GM23248 (cell line): ENCODE results near the gene ZFAND3. TPM values are rescaled to one million over a fixed set of nuclear protein-coding genes. Genes with fewer than 3 reads are reported as not detected.
A peak's percentile ranks its signal among the peaks of the same experiment; 100 is the strongest.

Experiments used
- DNase-seq: peaks from one replicate; pipeline ENCODE4 v3.0.0-alpha.2; 2015
- H2AFZ ChIP-seq: fragments of 200-600 bp; sonication (generic); 2 replicates; pipeline ENCODE4 v1.6.1; 2016; ENCODE audit warnings: antibody characterized with exemption
- H3F3A ChIP-seq: fragments of 200-600 bp; sonication (generic); 2 replicates; pipeline ENCODE4 v1.6.1; 2016; ENCODE audit warnings: mild to moderate bottlenecking, antibody characterized with exemption, mixed run types; ENCODE audit not compliant: insufficient read depth
- H3K27ac ChIP-seq: fragments of 200-600 bp; sonication (generic); 2 replicates; pipeline ENCODE4 v1.5.1; 2016; ENCODE audit warnings: mild to moderate bottlenecking
- H3K27me3 ChIP-seq: fragments of 200-600 bp; sonication (generic); replicated peaks from 2 replicates; pipeline ENCODE4 v1.6.1; 2016; ENCODE audit warnings: mild to moderate bottlenecking; ENCODE audit not compliant: insufficient read depth
- H3K36me3 ChIP-seq: fragments of 200-600 bp; sonication (generic); 2 replicates; pipeline ENCODE4 v1.6.1; 2016; ENCODE audit warnings: low read depth, mild to moderate bottlenecking
- H3K4me1 ChIP-seq: fragments of 200-600 bp; sonication (generic); 2 replicates; pipeline ENCODE4 v1.6.1; 2016; ENCODE audit warnings: mild to moderate bottlenecking; ENCODE audit not compliant: insufficient read depth
- H3K4me2 ChIP-seq: fragments of 200-600 bp; sonication (generic); one replicate; pipeline ENCODE4 v1.6.1; 2016; ENCODE audit warnings: mild to moderate bottlenecking; ENCODE audit not compliant: unreplicated experiment
- H3K4me3 ChIP-seq: fragments of 200-600 bp; sonication (generic); 2 replicates; pipeline ENCODE4 v1.5.1; 2016; ENCODE audit warnings: mild to moderate bottlenecking
- H3K79me2 ChIP-seq: fragments of 200-600 bp; sonication (generic); 2 replicates; pipeline ENCODE4 v1.6.1; 2016; ENCODE audit warnings: mild to moderate bottlenecking; ENCODE audit not compliant: insufficient read depth
- H3K9ac ChIP-seq: fragments of 200-600 bp; sonication (generic); 2 replicates; pipeline ENCODE4 v1.6.1; 2016; ENCODE audit warnings: mild to moderate bottlenecking
- H3K9me2 ChIP-seq: fragments of 200-600 bp; sonication (generic); 2 replicates; pipeline ENCODE4 v1.6.1; 2016; ENCODE audit warnings: mixed run types, mild to moderate bottlenecking, moderate library complexity; ENCODE audit not compliant: insufficient read depth
- H3K9me3 ChIP-seq: fragments of 200-600 bp; sonication (generic); one replicate; pipeline ENCODE4 v1.6.1; 2017; ENCODE audit warnings: low read depth
- H4K20me1 ChIP-seq: fragments of 200-600 bp; sonication (generic); 2 replicates; pipeline ENCODE4 v1.6.0; 2016; ENCODE audit not compliant: insufficient read depth
- EZH2 ChIP-seq: fragments of 200-600 bp; sonication (generic); IDR thresholded peaks from 2 replicates; pipeline ENCODE4 v1.6.1; 2018; ENCODE audit warnings: antibody characterized with exemption, mild to moderate bottlenecking; ENCODE audit not compliant: insufficient read depth, poor library complexity, severe bottlenecking
- EZH2phosphoT487 ChIP-seq: fragments of 200-600 bp; sonication (generic); IDR thresholded peaks from 2 replicates; pipeline ENCODE4 v1.6.1; 2018; ENCODE audit warnings: antibody characterized with exemption, moderate library complexity, mild to moderate bottlenecking, low read depth; ENCODE audit not compliant: insufficient read depth
- WGBS, 2 experiments: methylation state at CpG; one replicate each; pipeline ENCODE4 v1.1.6; 2015 to 2017; ENCODE audit warnings: low lambda C conversion rate in 2 of 2, low coverage in 1 of 2; ENCODE audit errors: missing lambda C conversion rate in 2 of 2; 5-methylcytosine and 5-hydroxymethylcytosine counted together
- in situ Hi-C: fragments of 300-500 bp; cut with MboI; formaldehyde crosslinking; loops from 2 replicates; pipeline ENCODE4 v1.15.0; 2020
- polyA plus RNA-seq: library from polyadenylated mRNA; unstranded; fragments of >200 nt; fragmentation: Nextera tagmentation; extraction: Ambion mirVana; gene quantifications from 2 replicates; pipeline ENCODE4 v1.2.1, GENCODE V29; 2016
- total RNA-seq: library from RNA; depleted of rRNA; stranded (reverse); fragments of >200 nt; shearing (Covaris generic); gene quantifications from 2 replicates; pipeline ENCODE4 v1.2.3, GENCODE V29; 2014

The ZFAND3 gene
- total and polyA plus RNA-seq, 2 experiments from 2014 or later, result 27.5 to 40.0 TPM

DNA sequence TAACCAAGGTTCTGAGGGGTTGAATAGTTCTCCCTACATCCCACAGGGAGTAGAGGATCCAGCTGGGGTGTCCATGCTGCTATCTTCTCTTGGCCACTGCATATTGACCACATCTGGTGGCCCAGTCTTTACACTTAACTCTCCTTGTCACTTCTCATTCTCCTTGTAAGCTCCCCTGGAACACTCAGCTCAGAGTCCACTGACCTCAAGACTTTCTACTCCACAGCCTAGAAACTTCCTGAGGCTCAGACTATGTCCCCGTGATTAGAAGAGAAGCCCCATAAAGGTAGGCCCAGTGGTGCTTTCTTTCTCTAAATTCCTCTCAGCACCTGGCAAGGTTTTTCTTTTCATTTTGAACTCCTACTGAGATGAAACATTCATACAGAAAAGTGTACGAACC is 13.3 kb upstream of the ZFAND3 start:
- in situ Hi-C loops, result no loop called here
- Histone ChIP-seq H3K27ac (no peak overlapping the region), H3K4me3 (no peak overlapping the region)

DNA sequence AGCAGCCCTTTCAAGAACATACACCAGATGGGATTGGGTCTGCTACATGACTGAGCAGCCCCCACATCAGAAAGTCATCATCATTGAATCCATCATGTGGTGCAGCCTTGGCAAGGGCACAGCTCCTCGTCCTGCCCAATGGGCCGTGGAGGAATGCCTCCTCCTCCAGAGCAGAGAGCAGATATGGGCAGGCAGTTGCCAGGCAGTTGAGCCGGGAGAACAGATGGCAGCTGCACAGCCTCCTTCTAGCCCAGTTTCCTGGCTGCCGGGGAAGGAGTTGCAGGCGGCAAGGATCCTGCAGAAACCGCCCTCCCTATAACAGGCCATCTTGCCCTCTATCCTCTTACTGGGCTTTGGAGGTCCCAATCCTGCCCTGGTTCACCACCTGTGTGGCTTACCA is 11.9 kb upstream of the ZFAND3 start:
- in situ Hi-C loops, result no loop called here
- Histone ChIP-seq H3K27me3 (no peaks in the 10 kb centered on the region), H3K9me3 (no peaks in the 10 kb centered on the region), H3F3A (no peaks in the 10 kb centered on the region), H3K27ac (no peak overlapping the region), H3K4me2 (no peak overlapping the region), H2AFZ (no peak overlapping the region), H3K4me1 (no peaks in the 10 kb centered on the region), H3K9ac (no peak overlapping the region), H4K20me1 (no peaks in the 10 kb centered on the region), H3K4me3 (no peak overlapping the region), H3K79me2 (no peaks in the 10 kb centered on the region), H3K9me2 (no peaks in the 10 kb centered on the region), H3K36me3 (no peaks in the 10 kb centered on the region)
- 40 to 56% methylated on average over 6 of the region's 6 CpGs for WGBS, 2 experiments
- no peak for TF ChIP-seq EZH2phosphoT487
- TF ChIP-seq EZH2, result no peak
- peak; percentile 16 for DNase-seq

More for the DNA sequence above, 13.3 kb upstream of the ZFAND3 start:
- DNase-seq, result no peak
- Histone ChIP-seq H3K9me3 (no peaks in the 10 kb centered on the region), H4K20me1 (no peaks in the 10 kb centered on the region), H3K27me3 (no peaks in the 10 kb centered on the region), H3F3A (no peaks in the 10 kb centered on the region), H3K79me2 (no peaks in the 10 kb centered on the region), H2AFZ (no peak overlapping the region), H3K9ac (no peak overlapping the region), H3K4me2 (no peak overlapping the region), H3K4me1 (no peaks in the 10 kb centered on the region), H3K36me3 (no peaks in the 10 kb centered on the region), H3K9me2 (no peaks in the 10 kb centered on the region)
- TF ChIP-seq EZH2phosphoT487 (no peak), EZH2 (no peak)
- WGBS, 2 experiments, result 80 to 90% methylated on average over 2 of the region's 2 CpGs

DNA sequence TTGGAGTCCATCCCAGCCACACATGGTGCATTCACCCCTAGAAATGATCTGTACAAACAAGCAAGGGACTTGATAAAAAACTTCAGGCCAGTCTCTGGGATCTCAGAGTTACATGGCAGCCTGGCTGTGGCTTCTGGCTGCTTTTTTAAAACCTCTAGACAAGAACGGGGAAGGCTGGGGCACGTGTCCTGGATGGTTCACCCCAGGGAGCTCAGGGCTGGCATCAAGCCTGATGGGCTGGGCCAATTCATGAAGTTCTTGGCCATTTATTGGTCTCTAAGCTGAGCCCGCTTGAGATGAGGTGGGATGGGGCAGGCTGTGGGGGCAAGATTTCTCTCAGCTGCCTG is 10.4 kb upstream of the ZFAND3 start:
- Histone ChIP-seq H3K27ac (no peak overlapping the region), H2AFZ (no peak overlapping the region), H3F3A (no peaks in the 10 kb centered on the region), H3K36me3 (no peaks in the 10 kb centered on the region), H3K9ac (no peak overlapping the region), H3K4me3 (no peak overlapping the region), H3K4me2 (no peak overlapping the region), H3K4me1 (no peaks in the 10 kb centered on the region), H3K9me2 (no peaks in the 10 kb centered on the region), H3K9me3 (no peaks in the 10 kb centered on the region), H3K79me2 (no peaks in the 10 kb centered on the region), H3K27me3 (no peaks in the 10 kb centered on the region), H4K20me1 (no peaks in the 10 kb centered on the region)
- in situ Hi-C loops, result no loop called here
- TF ChIP-seq EZH2 (no peak), EZH2phosphoT487 (no peak)
- DNase-seq, result peak; percentile 54
- WGBS, 2 experiments, result 9 to 13% methylated on average over 3 of the region's 3 CpGs

DNA sequence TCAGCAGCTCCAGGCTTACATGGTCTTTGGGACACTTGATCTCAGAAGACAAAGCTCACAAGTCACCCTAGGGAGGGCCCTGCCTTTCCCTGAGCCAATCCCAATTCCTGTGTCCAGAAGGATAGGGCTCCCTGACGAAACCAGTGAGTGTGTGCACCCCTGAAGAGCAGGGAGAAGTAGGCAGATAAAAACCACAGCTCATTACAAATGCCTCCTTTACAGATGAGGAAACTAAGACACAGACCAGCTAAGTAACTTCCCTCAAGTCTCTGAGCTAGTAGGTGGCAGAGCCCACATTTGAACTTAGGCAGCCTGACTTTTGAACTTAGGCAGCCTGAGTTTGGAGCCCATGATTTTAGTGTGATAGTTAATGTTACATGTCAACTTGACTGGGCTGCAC is 6.7 kb upstream of the ZFAND3 start:
- in situ Hi-C loops, result no loop called here
- 60 to 67% methylated on average over 1 of the region's 1 CpG for WGBS, 2 experiments

DNA sequence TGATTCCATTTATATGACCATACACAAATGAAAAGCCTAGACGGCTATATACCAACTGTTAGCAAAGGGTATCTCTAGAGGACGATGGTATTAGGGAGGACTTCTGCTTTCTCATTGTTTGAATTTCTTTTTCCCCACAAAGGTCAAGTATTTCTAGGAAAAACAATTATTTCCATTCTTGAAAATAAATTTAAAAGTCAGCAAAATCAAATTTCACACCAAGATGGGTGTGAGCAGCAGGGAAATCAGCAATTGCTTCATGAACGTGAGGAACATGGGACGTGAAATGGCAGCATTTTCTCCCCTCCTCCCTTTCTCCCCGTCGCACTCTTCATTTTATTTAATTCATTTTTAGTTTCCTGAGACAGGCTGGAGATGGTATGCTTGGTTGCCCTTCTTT is 5.2 kb upstream of the ZFAND3 start:
- H3K27me3 ChIP-seq, result no peaks in the 10 kb centered on the region
- H3K36me3 ChIP-seq, result no peaks in the 10 kb centered on the region
- H3K9ac ChIP-seq, result no peak overlapping the region
- no peaks in the 10 kb centered on the region for H3F3A ChIP-seq
- in situ Hi-C loops, result no loop called here
- WGBS, 2 experiments, result 77 to 81% methylated on average over 6 of the region's 6 CpGs
- H3K4me1 ChIP-seq, result peaks cover 4% of the 10 kb centered on the region; the same call in 1 of the 2 replicates
- H3K27ac ChIP-seq, result no peak overlapping the region
- H2AFZ ChIP-seq, result no peak overlapping the region
- no peak overlapping the region for H3K4me2 ChIP-seq
- no peaks in the 10 kb centered on the region for H3K9me3 ChIP-seq
- H4K20me1 ChIP-seq, result no peaks in the 10 kb centered on the region
- H3K4me3 ChIP-seq, result no peak overlapping the region
- no peaks in the 10 kb centered on the region for H3K9me2 ChIP-seq
- TF ChIP-seq EZH2 (no peak), EZH2phosphoT487 (no peak)
- no peaks in the 10 kb centered on the region for H3K79me2 ChIP-seq
- DNase-seq, result no peak

More for the DNA sequence above, 6.7 kb upstream of the ZFAND3 start:
- H3K27me3 ChIP-seq, result no peaks in the 10 kb centered on the region
- no peak overlapping the region for H3K4me3 ChIP-seq
- no peak overlapping the region for H3K27ac ChIP-seq
- H2AFZ ChIP-seq, result no peak overlapping the region
- no peak overlapping the region for H3K9ac ChIP-seq
- no peaks in the 10 kb centered on the region for H3K9me2 ChIP-seq
- no peaks in the 10 kb centered on the region for H3K4me1 ChIP-seq
- no peak for DNase-seq
- H3K79me2 ChIP-seq, result no peaks in the 10 kb centered on the region
- TF ChIP-seq EZH2phosphoT487, result no peak
- TF ChIP-seq EZH2, result no peak
- H3K4me2 ChIP-seq, result no peak overlapping the region
- no peaks in the 10 kb centered on the region for H3F3A ChIP-seq
- no peaks in the 10 kb centered on the region for H3K36me3 ChIP-seq
- H3K9me3 ChIP-seq, result no peaks in the 10 kb centered on the region
- H4K20me1 ChIP-seq, result no peaks in the 10 kb centered on the region
